ENCODE data around the gene CDH6.
"Not testable (repeated sequence)": the region's sequence is repeated elsewhere in the genome, so short reads cannot be mapped to it uniquely, and the experiment has no call there.

CDH6 gene

DNA sequence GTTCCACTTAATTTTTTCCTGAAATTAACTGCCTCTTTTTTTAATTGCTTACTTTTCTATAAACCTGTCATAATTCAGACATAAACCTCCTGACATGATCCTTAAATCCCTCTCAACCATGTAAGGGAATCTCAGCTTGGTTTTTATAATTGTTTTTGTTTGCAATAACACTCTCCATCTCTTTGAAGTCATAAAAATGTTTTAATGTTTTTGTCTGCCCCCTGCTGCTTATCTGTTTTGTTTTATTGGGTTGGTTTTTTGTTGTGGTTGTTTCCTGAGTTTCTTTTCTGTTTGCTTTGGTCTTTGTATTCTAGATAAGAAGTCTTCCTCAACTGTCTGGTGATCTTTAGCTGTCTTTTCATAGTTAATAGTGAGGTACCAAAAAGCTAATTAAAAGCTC lies 142.0 kb downstream of the CDH6 start:
- DNase-seq = no peak

DNA sequence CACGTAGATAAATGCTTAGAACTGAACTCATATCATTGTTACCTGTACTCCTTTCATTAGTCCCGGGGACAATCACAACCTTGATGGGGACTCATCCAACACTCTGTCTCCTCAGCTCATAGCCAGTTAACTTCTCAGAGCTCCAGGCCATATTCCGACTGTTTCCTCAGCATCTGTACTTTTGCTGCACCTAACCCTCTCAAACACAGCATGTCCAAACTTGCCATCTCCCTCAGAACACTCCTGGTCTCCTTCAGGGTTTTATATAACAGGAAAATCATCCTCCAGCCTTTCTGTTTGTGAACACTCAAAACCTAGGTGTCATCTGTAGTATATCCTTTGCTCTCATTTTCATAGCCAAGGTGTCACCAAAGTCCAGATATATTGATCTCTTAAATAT lies 150.5 kb downstream of the CDH6 start:
- no peak for DNase-seq

DNA sequence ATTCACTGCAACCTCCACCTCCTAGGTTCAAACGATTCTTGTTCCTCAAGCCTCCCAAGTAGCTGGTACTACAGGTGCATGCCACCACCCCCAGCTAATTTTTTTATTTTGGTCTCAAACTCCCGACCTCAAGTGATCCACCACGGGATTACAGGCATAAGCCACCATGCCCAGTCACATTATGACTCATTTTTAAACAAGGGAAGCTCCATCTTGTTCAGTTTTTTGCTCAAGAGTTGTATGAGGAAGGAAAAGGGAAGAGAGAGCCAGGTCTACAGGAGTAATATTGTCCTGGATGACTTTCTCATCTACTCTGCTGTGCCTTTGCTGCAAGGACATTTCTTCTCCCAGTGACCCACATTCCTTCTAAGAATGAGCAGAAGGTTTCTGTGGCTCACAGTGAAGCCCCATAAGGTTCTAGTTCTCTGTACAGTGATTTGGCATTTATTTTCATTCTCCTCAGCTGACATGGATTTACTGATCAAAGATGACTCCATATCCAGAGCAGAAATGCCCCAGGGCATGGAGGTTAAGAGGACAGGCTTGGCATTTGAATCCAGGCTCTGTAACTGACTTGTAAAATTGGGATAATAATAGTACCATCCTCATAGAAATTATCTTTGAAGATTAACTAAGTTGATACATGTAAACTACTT lies 153.5 kb downstream of the CDH6 start:
- no peak for DNase-seq

- DNase-seq = no peak
Observed at GRCh38 chr5:31347552-31347905, 154.0 kb downstream of the CDH6 start.

- DNase-seq = no peak
Observed at GRCh38 chr5:31350395-31350794, 156.9 kb downstream of the CDH6 start.

- no peak for DNase-seq
Observed at GRCh38 chr5:31355337-31355736, 161.9 kb downstream of the CDH6 start.

DNA sequence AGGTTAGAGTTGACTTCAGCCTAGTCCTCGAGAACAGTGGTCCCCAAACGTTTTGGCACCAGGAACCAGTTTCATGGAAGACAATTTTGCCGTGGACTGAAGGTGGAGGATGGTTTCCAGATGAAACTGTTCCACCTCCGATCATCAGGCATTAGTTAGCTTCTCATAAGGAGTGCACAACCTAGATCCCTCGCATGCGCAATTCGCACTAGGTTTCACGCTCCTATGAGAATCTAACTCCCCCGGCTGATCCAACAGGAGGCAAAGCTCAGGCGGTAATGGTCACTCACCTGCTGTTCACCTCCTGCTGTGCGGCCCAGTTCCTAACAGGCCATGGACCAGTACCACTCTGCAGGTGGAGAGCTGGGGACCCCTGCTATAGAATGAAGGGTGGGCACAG lies 163.6 kb downstream of the CDH6 start:
- no peak for DNase-seq

DNA sequence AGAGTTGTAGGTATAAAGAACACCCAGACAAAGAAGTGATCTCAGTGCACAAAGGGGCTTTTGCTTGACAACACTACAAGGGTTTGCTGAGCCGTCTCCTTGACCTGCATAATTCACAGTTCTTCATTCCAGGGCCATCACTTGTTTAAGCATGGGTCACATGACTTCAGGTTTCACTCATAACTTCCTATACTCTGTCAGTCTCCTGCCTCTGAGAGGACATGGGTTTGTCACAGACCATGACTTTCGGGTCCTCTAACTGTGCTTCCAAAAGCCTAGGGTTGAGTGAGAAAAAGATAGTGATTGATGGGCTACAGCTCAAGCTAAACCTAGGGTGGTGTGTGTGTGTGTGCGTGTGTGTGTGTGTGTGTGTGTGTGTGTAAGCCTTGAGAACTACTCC lies 166.4 kb downstream of the CDH6 start:
- no peak for DNase-seq

GRCh38 chr5:31361234-31361633 lies 167.7 kb downstream of the CDH6 start:
- no peak for DNase-seq

DNA sequence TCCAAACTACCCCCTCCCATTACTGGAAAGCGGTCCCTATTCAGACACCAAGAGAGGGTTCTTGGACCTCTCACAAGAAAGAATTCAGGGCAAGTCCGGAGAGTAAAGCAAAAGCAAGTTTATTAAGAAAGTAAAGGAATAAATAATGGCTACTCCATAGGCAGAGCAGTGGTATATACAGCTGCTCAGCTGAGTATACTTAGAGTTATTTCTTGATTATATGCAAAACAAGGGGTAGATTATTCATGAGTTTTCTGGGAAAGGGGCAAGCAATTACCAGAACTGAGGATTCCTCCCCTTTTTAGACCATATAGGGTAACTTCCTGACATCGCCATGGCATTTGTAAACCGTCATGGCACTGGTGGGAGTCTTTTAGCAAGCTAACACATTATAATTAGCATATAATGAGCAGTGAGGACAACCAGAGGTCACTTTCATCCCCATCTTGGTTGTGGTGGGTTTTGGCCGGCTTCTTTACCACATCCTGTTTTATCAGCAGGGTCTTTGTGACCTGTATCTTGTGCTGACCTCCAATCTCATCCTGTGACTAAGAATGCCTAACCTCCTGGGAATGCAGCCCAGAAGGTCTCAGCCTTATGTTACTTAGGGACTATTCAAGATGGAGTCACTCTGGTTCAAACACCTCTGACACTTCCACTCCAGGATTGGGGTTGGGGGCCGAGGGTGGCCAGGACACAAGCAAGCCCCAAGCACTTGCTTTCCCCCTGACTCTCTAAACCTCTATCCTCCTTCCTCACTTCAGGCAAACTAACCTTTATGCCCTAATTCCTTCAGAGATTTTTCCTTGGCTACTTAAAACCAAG lies 168.4 kb downstream of the CDH6 start:
- not testable (repeated sequence) for DNase-seq

DNA sequence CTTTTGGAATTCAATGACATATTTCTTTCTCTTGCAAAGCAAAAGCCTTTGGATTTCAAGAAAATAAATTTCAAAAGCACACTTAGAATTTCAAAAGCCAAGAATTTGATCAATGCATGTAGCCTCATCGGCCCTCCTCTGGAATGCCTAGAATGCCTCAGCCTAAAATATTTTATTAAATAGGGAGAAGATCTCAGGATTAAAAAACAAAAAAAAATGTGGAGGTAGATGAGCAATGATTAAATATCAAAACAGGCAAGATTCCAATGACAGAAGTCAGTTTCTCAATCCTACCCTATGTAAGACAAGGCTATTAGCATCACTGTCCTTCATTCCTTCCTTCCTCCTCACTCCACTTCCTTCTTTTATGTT lies 169.0 kb downstream of the CDH6 start:
- DNase-seq = no peak

GRCh38 chr5:31362931-31363568 lies 169.6 kb downstream of the CDH6 start:
- no peak for DNase-seq

- no peak for DNase-seq
Observed at GRCh38 chr5:31364881-31365636, 171.6 kb downstream of the CDH6 start.

- no peak for DNase-seq
Observed at GRCh38 chr5:31365776-31366175, 172.3 kb downstream of the CDH6 start.

DNA sequence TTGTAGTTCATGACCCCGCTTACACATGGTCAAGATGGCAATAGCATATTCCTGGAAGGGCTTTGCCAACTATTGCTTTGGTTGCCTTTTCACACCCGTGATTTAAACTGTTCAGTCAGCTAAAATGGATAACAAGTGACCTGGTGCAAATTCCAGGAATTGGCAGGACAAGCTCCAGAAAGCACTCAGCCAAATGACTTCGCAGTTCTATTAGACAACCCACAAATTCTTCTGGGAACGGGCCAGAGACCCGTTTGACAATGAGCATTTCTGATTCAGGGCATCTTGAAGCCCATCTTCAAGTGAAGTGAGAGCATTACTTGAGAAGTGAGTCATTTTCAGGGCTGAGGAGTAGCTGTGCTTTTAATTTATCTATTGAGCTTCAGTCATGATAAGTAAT lies 173.5 kb downstream of the CDH6 start:
- DNase-seq = no peak

GRCh38 chr5:31372124-31372523 lies 178.6 kb downstream of the CDH6 start:
- no peak for DNase-seq

DNA sequence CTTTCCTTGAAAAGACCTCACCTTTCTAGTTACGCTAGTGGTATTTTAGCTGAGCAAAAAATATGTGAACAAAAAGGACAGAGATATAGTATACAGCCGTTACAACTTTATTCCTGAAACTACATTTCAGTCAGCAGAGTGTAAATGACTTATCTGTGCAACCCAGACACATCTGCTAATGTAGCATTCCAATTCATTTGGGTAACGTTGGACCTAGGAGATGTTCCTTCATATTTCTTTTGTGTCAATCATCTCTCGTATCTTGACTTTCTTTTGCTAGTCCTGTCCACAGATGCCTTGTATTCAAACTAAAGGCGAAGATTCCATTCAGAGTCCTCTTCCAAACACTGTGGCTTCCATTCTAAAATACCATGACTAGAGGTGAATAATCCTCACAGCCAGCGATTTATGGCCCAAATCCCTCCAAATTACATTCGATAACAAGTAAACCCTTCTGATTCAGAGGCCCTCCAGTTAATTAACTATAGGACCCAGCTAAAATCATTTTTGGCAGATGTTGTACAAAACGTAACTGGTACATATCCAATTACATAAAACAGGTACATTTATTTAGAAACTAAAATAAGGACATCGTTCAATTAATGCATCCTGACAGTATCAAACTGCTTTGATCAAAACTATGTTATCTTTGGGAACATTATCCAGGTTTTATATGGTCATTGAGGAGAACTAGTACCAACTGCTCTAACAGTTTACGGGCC lies 182.7 kb downstream of the CDH6 start:
- DNase-seq = no peak

GRCh38 chr5:31377274-31377946 lies 183.9 kb downstream of the CDH6 start:
- no peak for DNase-seq

GRCh38 chr5:31378136-31378535 lies 184.7 kb downstream of the CDH6 start:
- DNase-seq = no peak

Data from DMS79 treated with DMSO at 0.1 percent for 48 hours (cell line).